Left renal pelvis (tissue), 4 donors: ENCODE measurements around the gene MLH1. TPM values are rescaled to one million over a fixed set of nuclear protein-coding genes. Genes with fewer than 3 reads are reported as not detected.
A peak's percentile ranks its signal among the peaks of the same experiment; 100 is the strongest.

ENCODE experiments used
- DNase-seq, 4 donors: peaks; one replicate each; pipeline ENCODE4 v3.0.0-alpha.2; 2013; ENCODE audit warnings: low read depth in 4 of 4, low spot score in 3 of 4
- polyA plus RNA-seq, 4 donors: library from polyadenylated mRNA; unstranded; fragments of 120-200 nt; gene quantifications; one replicate each; pipeline ENCODE4 v1.2.1, GENCODE V29; 2013; ENCODE audit not compliant: insufficient read length in 4 of 4

Gene MLH1
- polyA plus RNA-seq, 4 donors, result 41.5 to 53.5 (median 50.0) TPM

GRCh38 chr3:36972163-36972562 lies 21.2 kb upstream of the MLH1 start:
- DNase-seq, result no peak

DNA sequence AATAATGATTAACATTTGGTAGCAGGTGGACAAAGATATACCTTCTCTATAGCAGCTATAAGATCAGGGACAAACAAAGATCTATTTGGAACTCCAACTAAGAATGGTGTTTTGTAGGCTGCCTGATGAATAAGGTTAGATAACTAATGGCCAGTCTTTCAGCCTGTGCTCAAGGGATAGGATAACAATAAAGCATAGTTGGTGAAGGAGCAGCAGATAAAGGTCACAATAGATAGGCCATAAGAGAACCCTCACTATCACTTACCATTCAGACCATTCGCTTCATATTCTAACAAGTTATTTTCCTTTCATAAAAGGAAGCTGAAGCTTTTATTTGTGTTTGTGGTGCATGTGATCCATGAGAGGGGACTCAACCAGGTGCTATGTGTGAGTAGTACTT lies 20.2 kb upstream of the MLH1 start:
- DNase-seq, result no peak

DNA sequence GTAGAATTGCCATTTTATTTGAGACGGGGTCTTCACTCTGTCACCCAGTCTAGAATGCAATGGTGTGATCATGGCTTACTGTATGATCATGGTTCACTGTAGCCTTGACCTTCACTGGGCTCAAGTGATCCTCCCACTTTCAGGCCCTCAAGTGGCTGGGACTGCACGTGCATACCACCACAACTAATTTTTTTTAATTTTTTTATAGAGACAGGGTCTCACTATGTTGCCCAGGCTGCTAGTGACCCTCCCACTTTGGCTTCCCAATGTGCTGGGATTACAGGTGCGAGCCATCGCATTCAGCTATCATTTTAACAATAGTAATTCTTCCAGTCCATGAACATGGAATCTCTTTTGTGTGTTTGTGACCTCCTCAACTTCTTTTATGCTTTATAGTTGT lies 12.3 kb upstream of the MLH1 start:
- no peak for DNase-seq

GRCh38 chr3:36988356-36988755 lies 5.0 kb upstream of the MLH1 start:
- DNase-seq, result no peak

GRCh38 chr3:36989005-36989404 lies 4.3 kb upstream of the MLH1 start:
- no peak for DNase-seq

GRCh38 chr3:36989568-36989967 lies 3.8 kb upstream of the MLH1 start:
- no peak for DNase-seq

DNA sequence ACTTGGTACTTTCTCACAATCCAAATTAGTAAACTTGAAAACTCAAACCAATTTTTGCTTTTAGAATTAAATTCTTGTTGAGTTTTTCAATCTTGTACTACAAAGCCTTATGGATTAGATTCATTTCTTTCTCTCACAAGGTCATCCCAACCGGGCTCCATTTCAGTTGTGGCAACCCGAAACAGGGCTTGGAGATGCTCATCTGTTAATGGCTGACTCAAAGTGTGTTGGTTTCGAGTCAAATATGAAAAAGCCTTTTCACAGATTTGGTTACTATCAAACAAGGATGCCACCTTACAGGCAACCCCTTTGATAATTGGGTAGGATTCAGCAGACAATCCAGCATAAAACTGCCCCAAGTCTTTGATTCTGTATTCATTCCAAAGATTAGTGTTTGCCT lies 2.2 kb upstream of the MLH1 start:
- DNase-seq, result no peak

GRCh38 chr3:36991923-36992805 lies 1.2 kb upstream of the MLH1 start:
- DNase-seq, result peak; percentile 33 to 74 (median 46)

GRCh38 chr3:36992806-36993325 lies 452 bp upstream of the MLH1 start, which contains the start of gene EPM2AIP1:
TSS of gene EPM2AIP1 (minus strand) at chr3:36993131. CDS start at chr3:36993077, 54 bp downstream.
- DNase-seq, result no peak

DNA sequence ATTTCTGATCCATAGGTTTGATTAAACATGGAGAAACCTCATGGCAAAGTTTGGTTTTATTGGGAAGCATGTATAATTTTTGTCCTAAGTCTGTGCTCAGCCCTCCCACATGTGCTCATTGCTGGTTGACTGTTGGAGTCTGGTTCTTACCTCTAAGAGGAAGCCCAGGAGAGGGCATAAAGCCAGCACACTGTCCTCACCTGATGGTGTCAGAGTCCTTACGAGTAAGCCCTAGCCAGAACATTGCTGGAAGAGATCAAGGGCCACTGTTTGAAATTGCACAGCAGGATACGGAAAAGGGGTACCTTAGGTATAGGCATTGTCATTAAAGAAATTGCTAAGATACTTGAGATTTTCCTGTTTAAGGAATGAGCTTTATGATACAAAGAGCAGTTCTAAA lies 21.3 kb downstream of the MLH1 start:
- DNase-seq, result no peak

- DNase-seq, result no peak
These were observed 22.3 kb downstream of the MLH1 start for GRCh38 chr3:37015642-37016041.

- DNase-seq, result no peak
These were observed 23.6 kb downstream of the MLH1 start for GRCh38 chr3:37016903-37017302.

DNA sequence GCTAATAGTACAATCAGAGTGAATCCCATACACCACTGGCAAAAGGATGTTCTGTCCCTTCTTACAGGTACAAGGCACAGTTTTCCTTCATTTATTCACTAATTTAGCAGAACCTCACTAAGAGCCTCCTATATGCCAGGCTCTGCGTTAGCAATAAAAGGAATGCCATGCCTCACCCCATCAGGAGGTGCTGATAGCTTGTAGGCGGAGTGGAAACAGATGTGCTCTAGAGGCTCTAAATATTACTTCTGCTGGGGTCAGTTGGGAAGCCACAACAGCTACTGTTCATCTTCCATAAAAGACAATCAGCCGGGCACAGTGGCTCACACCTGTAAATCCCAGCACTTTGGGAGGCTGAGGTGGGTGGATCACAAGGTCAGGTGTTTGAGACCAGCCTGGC lies 24.4 kb downstream of the MLH1 start:
- DNase-seq, result no peak

DNA sequence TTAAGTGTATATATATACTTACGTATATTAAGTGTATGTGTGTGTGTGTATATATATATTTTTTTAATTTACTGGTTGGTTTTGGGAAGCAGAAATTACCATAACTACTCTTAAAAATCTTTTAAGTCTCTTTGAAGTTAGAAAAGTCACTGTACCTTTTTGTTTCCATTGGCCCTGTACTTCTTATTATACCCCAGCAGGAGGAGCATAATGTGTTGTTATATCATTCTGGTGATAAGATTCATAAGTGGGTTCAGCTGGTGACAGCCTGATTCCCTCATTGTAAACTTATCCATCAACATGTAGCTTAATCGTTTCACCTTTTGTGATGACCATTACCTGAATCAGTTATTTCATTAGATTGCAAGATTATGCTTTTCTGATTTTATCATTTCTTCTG lies 30.8 kb downstream of the MLH1 start:
- DNase-seq, result no peak

DNA sequence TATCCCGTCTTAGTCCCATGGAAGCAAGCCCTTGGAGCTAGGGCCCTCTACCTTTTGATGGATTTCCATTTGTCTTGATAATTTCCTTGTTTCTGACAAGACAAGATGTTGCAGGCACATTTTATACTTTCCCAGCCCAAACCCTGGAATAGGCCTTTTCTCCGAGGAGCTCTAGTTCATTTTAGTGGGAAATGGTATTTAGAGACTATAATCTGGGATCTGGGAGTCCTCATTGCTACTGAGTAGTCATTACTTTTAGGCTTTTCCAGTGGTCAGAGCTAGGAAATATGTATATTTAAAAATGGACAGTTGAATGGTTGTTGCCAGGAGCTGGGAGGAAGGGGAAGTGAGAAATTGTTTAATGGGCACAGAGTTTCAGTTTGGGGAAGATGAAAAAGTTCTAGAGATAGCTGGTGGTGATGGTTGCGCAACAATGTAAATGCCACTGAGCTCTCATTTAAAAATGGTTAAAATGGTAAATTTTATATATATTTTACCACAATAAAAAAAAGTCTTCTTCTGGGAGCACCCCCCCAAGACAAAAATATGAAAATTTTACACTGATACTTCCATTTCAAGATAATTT lies 31.6 kb downstream of the MLH1 start:
- no peak for DNase-seq

- no peak for DNase-seq
These were observed 32.4 kb downstream of the MLH1 start for GRCh38 chr3:37025561-37026335.

GRCh38 chr3:37026851-37027250 lies 33.5 kb downstream of the MLH1 start:
- no peak for DNase-seq

GRCh38 chr3:37028329-37028728 lies 35.0 kb downstream of the MLH1 start:
- no peak for DNase-seq

DNA sequence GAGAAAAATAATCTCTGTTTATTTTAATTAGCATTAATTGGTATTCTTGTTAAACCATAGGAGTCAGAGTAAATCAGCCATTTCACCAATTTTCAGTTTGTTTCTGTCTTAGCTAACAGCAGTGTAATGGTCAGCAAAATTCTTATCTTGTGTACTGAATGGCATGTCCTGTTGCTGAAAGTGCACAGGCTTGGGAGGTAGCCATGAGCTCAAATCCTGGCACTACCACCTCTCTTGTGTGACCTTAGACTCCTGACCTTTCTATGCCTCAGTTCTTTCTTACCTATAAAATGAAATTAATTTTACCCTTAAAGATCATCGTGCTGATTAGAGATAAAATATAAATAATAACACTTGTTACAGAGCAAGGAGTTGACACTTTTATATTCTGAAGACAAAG lies 35.8 kb downstream of the MLH1 start:
- DNase-seq, result no peak

DNA sequence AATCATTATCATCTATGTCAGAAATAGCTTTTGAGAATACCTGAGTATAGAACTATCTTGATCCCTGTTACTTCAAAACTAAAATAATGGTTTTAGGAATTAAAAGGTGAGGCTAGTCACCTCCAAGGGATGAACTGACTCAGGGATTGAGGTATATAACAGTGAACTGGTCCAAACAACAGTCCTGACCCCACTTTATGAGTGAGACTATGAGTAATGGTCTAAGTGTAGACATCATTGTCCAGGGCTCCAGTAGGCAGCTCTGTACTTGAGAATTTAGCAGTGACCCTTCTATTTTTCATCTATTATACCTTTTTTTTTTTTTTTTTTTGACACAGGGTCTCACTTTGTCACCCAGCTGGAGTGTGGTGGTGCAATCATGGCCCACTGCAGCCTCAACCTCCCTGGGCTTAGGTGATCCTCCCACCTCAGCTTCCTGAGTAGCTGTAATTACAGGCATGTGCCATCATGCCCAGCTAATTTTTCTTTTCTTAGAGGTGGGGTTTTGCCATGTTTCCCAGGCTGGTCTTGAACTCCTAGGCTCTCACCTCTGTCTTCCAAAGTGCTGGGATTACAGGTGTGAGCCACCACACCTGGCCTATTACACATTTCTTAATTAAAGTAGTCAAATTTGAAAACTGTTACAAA lies 36.3 kb downstream of the MLH1 start:
- DNase-seq, result no peak

- no peak for DNase-seq
These were observed 37.3 kb downstream of the MLH1 start for GRCh38 chr3:37030588-37030987.
